HG03060 (cell line): ENCODE data around the gene ROR2.
"Not testable (repeated sequence)": the region's sequence is repeated elsewhere in the genome, so short reads cannot be mapped to it uniquely, and the experiment has no call there.

Source experiments
- ATAC-seq: cut with Tn5 transposase; IDR thresholded peaks from one replicate; pipeline ENCODE4 v1.9.1; 2021; ENCODE audit warnings: low read depth, moderate number of reproducible peaks; ENCODE audit not compliant: unreplicated experiment

ROR2 gene

DNA sequence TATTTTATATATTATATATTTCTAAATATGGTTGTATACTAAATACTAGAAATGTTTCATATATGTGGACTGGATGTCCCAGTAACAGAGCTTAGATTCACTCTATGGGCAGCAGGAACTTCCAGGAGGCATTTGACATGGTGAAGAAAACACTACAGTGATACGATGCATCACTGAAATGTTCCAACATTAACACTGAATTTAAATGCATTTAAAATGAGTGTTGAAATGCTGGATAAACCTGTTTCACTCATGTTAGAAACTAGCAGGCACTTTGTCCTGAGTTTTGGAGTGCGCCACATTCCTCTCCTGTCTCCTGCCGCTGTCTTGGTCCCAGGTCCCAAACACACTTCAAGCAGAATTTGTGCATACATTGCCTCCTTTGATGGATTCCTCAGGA lies 288.6 kb downstream of the ROR2 start:
- ATAC-seq, result no peak

DNA sequence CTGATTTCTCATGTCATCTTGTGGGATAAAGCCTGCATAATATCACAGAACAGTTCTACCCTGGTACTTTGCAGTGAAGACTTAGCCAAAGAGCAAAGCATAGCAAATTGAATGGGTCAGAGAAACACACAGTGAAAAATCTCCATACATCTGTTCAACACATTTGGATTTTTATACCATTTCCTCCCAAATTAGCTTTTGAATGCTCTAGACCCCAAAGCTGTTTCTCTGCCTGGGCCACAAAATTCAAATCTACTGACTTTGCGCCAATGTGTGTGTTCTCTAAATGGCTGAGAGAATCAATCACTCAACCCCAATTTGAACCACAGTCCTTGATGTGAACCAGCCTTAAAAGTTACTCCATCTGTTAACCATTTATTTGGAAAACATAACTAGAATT lies 289.5 kb downstream of the ROR2 start:
- ATAC-seq, result no peak

DNA sequence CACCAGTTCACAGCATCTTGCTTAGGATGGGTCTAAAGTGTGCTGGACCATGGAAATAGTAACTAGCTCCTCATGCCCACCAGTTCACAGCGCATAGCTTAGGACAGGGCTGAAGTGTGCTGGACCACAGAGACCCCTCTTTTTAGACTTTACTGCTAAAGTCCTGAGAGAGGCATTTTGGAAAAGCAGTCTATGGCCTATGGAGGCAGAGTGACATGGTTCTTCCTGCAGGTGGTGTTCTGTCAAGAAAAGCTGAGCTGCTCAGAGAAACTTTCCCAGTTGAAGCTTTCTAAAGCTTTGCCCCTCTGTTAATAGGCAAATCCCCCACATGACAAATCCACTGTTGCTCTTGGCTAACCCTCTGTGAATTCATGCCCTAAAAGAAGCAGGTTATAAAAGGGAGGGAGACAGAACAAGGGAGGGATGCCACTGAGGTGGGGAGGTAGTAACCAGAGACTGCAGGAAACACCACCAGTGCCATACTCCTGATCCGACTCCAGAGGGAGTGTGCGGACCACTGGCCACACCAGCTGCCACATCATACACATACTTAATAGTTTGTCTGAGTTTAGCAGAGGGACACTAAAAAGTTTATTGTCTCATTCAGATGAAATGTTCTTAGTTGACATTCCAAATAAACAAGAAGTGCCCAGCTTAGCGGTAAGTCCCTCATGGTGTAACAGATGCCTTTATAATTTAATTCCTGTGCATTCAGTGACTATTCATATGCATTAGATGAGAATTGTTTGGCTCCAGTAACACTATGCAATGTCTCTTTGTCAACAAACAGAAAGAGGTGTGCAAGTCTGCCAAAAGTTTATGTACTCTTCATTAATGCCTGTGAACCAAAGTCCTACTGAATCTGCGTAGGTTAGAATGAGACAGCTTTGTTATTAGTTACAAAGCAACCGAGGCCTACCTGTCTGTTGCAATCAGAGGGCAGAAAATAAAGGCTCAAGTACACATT lies 290.2 kb downstream of the ROR2 start:
- no peak for ATAC-seq

- ATAC-seq, result no peak
Observed at GRCh38 chr9:91658513-91659105, 291.4 kb downstream of the ROR2 start.

GRCh38 chr9:91657501-91657900 lies 292.5 kb downstream of the ROR2 start:
- no peak for ATAC-seq

DNA sequence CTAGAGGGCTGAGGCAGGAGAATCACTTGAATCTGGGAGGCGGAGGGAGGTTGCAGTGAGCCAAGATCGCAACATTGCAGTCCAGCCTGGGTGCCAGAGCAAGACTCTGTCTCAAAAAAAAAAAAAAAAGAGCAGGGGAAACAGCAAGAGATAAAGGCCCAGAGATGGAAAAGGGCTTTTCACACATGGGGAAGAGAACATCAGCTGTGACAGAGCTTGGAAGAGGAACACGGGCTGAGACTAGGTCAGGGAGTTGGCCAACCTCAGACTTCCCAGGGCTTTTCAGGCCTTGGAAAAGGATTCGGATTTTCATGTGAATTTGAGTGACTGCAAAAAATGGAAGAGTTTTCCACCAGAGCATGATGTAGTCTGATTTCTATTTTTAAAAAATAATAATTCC lies 294.4 kb downstream of the ROR2 start:
- no peak for ATAC-seq

- ATAC-seq, result no peak
Observed at GRCh38 chr9:91655215-91655614, 294.8 kb downstream of the ROR2 start.

DNA sequence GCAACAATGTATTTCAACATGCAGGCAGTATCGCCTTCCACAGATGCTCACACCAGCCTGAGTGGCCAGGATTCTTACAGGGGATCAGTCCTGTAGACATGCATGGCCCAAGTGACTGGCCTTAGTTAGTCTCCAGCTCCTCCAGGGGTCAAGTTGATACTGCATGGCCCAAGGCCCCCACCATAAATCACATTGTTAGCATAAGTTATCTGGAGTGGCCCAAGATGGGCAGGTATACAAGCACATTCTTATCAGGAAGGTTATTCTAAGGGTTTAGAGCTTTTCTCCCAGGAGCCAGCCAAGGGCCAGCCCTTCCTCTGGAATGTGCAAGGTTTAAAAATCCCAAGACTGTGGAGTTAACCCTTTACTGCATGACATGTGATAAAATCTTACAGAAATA lies 295.5 kb downstream of the ROR2 start:
- ATAC-seq, result no peak

GRCh38 chr9:91647371-91647770 lies 302.7 kb downstream of the ROR2 start:
- ATAC-seq, result no peak

GRCh38 chr9:91646702-91647101 lies 303.3 kb downstream of the ROR2 start:
- ATAC-seq, result no peak

GRCh38 chr9:91644433-91644832 lies 305.6 kb downstream of the ROR2 start:
- no peak for ATAC-seq

DNA sequence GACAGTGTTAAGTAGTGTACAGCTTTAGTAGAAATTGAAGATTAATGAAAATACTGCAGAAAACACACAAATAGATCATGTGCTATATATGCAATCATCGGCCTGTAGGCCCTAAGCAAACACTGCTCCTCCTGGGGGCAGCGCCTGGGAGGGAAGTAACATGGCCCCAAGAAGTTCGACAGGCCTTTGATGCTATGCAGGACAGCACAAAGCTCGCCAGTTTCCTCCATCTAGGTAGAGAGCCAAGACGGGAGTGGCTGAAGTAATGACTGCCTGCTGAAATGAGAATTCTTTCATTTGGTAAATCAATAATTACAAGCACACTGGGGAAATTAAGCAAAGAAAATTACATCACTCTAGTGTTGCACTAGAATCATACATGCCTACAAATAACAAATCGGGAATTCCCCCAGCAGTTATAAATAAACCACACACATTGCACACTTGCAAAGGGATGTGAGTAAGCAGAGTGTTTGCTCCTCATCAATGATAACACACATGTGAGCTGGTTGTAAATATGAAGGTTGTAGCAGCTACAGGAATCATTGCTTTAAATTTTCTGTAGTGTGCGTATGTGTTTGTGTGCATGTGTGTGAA lies 306.4 kb downstream of the ROR2 start:
- no peak for ATAC-seq

DNA sequence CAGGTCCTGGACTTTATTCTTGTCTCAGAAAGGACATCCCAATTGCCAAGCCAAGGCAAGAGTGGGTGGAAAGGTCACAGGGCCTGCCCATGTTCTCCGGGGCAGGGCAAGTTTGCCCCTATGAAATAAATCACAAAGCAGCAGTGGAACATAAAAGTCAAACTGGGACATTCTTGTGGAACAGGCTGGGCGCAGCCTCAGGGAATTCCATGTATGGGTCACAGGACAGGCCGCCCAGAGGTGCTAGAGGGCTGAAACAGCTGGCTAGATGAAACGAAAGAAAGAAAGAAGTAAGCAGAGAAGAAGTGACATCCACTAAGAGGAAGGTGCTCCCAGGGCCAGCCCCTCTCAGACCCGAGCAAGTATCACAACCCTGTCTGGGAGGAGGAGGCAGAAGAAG lies 307.3 kb downstream of the ROR2 start:
- ATAC-seq, result no peak

GRCh38 chr9:91640428-91640827 lies 309.6 kb downstream of the ROR2 start:
- ATAC-seq, result no peak

- no peak for ATAC-seq
Observed at GRCh38 chr9:91639054-91639453, 311.0 kb downstream of the ROR2 start.

DNA sequence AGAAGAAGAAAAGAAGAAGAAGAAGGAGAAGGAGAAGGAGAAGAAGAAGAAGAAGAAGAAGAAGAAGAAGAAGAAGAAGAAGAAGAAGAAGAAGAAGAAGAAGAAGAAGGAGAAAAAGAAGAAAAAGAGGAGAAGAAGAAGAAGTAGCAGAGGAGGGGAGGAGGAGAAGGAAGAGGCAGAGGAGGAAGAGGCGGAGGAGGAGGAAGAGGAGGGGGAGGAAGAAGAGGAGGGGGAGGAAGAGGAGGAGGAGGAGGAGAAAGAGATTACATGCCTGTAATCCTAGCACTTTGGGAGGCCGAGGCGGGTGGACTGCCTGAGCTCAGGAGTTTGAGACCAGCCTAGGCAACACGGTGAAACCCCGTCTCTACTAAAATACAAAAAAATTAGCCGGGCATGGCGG lies 315.2 kb downstream of the ROR2 start:
- ATAC-seq, result not testable (repeated sequence)

DNA sequence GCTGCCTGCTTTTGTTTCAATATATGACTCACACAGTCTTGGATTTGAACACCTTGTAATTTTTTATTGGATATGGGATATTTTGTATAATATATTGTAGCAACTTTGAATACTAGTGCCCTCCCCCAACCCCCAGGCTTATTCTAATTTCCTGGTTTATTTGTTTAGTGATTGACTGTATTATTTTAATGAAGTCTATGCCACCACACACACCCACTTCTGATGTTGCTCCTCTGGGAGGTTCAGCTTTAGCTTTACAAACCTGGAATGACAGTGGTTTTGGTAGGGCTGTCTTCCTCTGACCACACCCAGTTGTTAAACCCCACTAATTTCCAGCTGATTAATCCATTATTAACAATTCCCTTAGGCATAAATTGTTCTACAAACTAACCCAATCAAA lies 320.3 kb downstream of the ROR2 start:
- ATAC-seq, result no peak

DNA sequence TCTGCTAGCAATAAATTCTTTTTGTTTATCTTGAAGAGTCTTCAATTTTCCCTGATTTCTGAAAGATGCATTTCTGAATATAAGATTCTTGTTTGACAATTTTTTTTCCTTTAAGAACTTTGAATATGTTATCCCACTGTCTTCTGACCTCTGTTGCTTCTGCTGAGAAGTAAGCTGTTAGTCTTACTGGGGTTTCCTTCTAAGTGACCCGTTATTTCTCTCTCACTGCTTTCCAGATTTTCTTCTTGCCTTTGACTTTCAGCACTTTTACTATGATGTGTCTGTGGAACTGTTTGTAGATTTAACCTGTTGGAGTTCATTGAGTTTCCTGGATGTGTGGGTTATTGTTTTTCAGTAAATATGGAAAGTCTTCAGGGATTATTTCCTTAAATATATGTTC lies 321.1 kb downstream of the ROR2 start:
- ATAC-seq, result no peak

- no peak for ATAC-seq
Observed at GRCh38 chr9:91625331-91625730, 324.7 kb downstream of the ROR2 start.

DNA sequence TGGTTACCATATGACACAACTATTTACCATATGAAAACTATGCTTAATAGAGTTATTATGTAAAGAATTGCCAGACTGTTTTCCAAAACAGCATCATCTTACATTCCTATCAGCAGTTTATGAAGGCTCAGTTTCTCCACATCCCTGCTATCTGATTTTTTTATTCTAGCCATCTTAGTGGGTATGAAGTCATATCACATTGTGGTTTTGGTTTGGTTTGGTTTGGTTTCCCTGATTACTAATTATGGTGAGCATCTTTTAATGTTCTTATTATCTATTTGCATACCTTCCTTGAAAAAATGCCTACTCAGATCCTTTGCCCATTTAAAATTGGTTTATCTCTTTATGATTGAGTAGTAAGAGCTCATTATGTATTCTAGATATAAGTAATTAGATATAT lies 327.0 kb downstream of the ROR2 start:
- ATAC-seq, result no peak

DNA sequence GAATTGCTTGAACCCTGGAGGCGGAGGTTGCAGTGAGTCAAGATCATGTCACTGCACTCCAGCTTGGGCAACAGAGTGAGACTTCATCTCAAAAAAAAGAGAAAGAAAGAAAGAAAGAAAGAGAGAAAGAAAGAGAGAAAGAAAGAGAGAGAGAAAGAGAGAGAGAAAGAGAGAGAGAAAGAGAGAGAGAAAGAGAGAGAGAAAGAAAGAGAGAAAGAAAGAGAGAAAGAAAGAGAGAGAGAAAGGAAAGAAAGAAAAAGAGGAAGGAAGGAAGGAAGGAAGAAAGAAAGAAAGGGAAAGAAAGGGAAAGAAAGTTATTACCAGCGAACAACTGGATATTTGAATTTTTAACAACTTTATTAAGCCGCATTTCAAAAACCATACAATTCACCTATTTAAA lies 327.9 kb downstream of the ROR2 start:
- not testable (repeated sequence) for ATAC-seq

DNA sequence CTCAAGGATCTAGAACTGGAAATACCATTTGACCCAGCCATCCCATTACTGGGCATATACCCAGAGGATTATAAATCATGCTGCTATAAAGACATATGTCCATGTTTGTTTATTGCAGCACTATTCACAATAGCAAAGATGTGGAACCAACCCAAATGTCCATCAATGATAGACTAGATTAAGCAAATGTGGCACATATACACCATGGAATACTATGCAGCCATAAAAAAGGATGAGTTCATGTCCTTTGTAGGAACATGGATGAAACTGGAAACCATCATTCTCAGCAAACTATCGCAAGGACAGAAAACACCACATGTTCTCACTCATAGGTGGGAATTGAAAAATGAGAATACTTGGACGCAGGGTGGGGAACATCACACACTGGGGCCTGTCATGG lies 336.0 kb downstream of the ROR2 start:
- ATAC-seq, result not testable (repeated sequence)
